Ishikawa (cell line): Measurements from ENCODE around the gene PRDM10.

Experiments
- CEBPB ChIP-seq: IDR thresholded peaks from 2 replicates; pipeline ENCODE4 v1.6.1; 2012
- CREB1 ChIP-seq: IDR thresholded peaks from 2 replicates; pipeline ENCODE4 v1.6.1; 2012; ENCODE audit warnings: low read depth
- EGR1 ChIP-seq: IDR thresholded peaks from 2 replicates; pipeline ENCODE4 v1.6.1; 2012
- EP300 ChIP-seq: IDR thresholded peaks from 2 replicates; pipeline ENCODE4 v1.6.1; 2012; ENCODE audit warnings: borderline replicate concordance
- FOXM1 ChIP-seq: IDR thresholded peaks from 2 replicates; pipeline ENCODE4 v1.6.1; 2012; ENCODE audit warnings: low read depth, borderline replicate concordance
- NFIC ChIP-seq: IDR thresholded peaks from 2 replicates; pipeline ENCODE4 v1.6.1; 2012
- RAD21 ChIP-seq: IDR thresholded peaks from 2 replicates; pipeline ENCODE4 v1.6.1; 2012; ENCODE audit warnings: low read depth
- TAF1 ChIP-seq: IDR thresholded peaks from 2 replicates; pipeline ENCODE4 v1.6.1; 2012; ENCODE audit warnings: low read depth, mild to moderate bottlenecking
- TCF12 ChIP-seq: IDR thresholded peaks from 2 replicates; pipeline ENCODE4 v1.6.1; 2012; ENCODE audit warnings: low read depth
- TEAD4 ChIP-seq: IDR thresholded peaks from 2 replicates; pipeline ENCODE4 v1.6.1; 2012
- YY1 ChIP-seq: IDR thresholded peaks from 2 replicates; pipeline ENCODE4 v1.6.1; 2012; ENCODE audit warnings: low read depth
- ZBTB7A ChIP-seq: IDR thresholded peaks from 2 replicates; pipeline ENCODE4 v1.6.1; 2012; ENCODE audit warnings: low read depth
- TF ChIP-seq, protein P1 (sequence below): IDR thresholded peaks from 2 replicates; pipeline ENCODE4 v1.6.1; 2012
- TF ChIP-seq, protein P2 (sequence below): IDR thresholded peaks from 2 replicates; pipeline ENCODE4 v1.6.1; 2012
- TF ChIP-seq, protein P3 (sequence below): IDR thresholded peaks from 2 replicates; pipeline ENCODE4 v1.6.1; 2012; ENCODE audit warnings: low read depth, mild to moderate bottlenecking

Gene PRDM10

DNA sequence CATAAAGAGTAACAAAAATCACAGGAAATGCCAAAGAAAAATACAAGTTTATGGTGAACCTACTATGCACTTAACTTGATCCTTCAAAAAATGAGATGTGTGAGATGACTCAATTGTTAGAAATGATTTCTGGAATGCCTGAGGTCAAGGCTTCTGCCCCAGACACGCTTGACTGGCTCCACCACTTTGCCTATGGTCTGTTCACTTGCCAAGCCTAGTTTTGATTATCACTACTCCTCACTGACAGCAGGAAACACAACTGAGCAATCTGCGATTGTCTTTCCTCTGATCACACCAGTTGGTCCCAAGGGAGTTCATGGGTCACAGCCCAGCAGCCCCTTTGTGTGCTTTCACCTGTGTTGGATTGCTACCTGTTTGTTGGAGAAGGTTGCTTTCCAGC is 20.6 kb upstream of the PRDM10 start:
- TF ChIP-seq NFIC (peak; percentile 94), TCF12 (peak; percentile 95), TEAD4 (peak; percentile 94), ZBTB7A (no peak), TAF1 (no peak), CEBPB (no peak; the same call in 1 of the 2 replicates), CREB1 (no peak), EP300 (peak; percentile 96), YY1 (peak; percentile 57; the same call in 1 of the 2 replicates), EGR1 (no peak), RAD21 (peak; percentile 7; the same call in 1 of the 2 replicates), FOXM1 (peak; percentile 78)
- TF ChIP-seq, protein P1, sequence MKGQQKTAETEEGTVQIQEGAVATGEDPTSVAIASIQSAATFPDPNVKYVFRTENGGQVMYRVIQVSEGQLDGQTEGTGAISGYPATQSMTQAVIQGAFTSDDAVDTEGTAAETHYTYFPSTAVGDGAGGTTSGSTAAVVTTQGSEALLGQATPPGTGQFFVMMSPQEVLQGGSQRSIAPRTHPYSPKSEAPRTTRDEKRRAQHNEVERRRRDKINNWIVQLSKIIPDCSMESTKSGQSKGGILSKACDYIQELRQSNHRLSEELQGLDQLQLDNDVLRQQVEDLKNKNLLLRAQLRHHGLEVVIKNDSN: no peak
- TF ChIP-seq, protein P2, sequence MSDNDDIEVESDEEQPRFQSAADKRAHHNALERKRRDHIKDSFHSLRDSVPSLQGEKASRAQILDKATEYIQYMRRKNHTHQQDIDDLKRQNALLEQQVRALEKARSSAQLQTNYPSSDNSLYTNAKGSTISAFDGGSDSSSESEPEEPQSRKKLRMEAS: peak; percentile 71; the same call in 1 of the 2 replicates
- TF ChIP-seq, protein P3, sequence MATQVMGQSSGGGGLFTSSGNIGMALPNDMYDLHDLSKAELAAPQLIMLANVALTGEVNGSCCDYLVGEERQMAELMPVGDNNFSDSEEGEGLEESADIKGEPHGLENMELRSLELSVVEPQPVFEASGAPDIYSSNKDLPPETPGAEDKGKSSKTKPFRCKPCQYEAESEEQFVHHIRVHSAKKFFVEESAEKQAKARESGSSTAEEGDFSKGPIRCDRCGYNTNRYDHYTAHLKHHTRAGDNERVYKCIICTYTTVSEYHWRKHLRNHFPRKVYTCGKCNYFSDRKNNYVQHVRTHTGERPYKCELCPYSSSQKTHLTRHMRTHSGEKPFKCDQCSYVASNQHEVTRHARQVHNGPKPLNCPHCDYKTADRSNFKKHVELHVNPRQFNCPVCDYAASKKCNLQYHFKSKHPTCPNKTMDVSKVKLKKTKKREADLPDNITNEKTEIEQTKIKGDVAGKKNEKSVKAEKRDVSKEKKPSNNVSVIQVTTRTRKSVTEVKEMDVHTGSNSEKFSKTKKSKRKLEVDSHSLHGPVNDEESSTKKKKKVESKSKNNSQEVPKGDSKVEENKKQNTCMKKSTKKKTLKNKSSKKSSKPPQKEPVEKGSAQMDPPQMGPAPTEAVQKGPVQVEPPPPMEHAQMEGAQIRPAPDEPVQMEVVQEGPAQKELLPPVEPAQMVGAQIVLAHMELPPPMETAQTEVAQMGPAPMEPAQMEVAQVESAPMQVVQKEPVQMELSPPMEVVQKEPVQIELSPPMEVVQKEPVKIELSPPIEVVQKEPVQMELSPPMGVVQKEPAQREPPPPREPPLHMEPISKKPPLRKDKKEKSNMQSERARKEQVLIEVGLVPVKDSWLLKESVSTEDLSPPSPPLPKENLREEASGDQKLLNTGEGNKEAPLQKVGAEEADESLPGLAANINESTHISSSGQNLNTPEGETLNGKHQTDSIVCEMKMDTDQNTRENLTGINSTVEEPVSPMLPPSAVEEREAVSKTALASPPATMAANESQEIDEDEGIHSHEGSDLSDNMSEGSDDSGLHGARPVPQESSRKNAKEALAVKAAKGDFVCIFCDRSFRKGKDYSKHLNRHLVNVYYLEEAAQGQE: no peak

DNA sequence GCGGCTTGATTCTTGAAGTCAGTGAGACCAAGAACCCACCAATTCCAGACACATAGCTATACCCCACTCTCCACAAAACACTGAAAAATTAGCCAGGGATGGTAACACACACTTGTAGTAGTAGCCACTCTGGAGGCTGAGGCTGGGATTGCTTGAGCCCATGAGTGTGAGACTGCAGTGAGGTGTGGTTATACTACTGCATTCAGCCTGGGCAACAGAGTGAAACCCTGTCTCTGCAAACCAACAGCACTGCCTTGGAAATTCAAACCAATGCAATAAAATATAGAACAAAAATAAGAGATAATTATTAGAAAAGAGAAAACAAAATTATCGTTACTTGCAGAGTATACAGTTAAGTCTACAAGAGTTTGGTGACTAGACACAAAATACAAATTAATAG is 20.2 kb upstream of the PRDM10 start:
- TF ChIP-seq EP300 (no peak), FOXM1 (no peak), NFIC (no peak), CREB1 (no peak), ZBTB7A (no peak), TEAD4 (no peak), EGR1 (no peak)
- TF ChIP-seq, protein P1: no peak

DNA sequence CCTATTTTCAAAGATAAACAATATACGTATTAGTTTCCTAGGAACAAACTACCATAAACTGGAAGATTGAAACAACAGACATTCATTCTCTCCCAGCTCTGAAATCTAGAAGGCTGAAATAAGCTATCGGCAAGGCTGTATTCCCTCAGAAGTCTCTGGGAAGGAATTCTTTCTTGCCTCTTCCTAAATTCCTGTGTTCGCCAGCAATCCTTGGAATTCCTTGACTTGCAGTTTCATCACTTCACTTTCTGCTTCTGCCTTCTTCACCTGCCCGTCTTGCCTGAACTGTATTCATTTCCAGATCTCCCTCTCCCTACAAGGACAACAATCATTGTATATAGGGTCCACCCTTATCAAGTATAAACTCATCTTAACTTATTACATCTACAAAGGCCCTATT is 17.7 kb upstream of the PRDM10 start:
- peak; percentile 60 for TF ChIP-seq TEAD4
- no peak for TF ChIP-seq TAF1

DNA sequence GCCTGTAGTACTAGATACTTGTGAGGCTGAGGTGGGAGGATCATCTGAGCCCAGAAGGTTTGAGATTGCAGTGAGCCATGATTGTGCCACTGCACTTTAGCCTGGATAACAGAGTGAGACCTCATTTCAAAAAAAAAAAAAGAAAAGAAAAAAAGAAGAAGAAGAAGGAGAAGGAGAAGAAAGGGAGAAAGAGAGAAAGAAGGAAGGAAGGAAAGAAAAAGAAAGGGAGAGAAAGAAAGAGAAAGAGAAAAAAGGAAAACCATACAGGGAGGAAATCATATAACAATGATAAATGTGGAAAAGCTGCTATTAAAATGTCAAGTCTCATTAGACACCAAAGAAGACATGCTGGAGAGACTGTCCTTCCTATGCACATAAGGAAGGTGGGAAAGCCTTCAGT is 5.7 kb upstream of the PRDM10 start:
- TF ChIP-seq FOXM1 (no peak), EGR1 (no peak)

DNA sequence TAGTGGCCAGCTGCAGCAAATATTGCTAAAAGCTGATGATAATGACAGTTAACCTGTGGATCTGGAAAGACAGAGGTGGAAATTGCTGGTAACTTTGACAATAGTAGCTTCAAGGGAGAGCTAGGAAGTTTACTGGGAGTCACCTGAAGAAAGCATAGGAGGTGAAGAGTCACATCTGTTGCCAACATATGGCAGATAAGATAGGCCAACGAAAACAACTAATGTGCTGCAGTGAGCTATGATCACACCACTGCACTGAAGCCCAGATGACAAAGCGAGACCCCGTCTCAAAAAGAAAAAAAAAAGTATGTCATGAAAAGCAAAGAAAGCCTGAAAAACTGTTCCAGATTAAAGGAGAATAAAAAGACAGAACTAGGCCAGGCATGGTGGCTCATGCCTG is 4.3 kb upstream of the PRDM10 start:
- TF ChIP-seq NFIC: no peak
- TF ChIP-seq, protein P3: no peak
- TF ChIP-seq, protein P1: no peak
- TF ChIP-seq CEBPB: no peak
- no peak for TF ChIP-seq TCF12
- TF ChIP-seq TEAD4: no peak
- no peak for TF ChIP-seq RAD21

DNA sequence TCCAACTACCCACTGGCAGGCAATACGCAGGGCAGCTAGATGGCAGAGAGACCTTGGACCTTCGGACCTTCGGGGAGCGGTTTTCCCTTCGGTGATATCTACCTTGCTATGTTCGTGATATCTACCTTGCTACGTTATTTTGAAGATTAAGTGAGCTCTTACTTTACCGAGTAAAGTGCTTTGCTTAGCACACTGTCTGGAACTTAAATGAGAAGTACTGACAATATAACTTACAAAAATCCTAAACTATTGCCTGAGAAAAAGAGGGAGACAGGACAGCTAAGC is 1.0 kb upstream of the PRDM10 start:
- TF ChIP-seq FOXM1 (0 out of 2 replicates have a peak, but pooled peaks have one; percentile 15), TCF12 (no peak)
